Umbilical cord (tissue), 2 donors: ENCODE measurements around the gene SIL1. TPM values are rescaled to one million over a fixed set of nuclear protein-coding genes. Genes with fewer than 3 reads are reported as not detected.
"Not testable (repeated sequence)": the region's sequence is repeated elsewhere in the genome, so short reads cannot be mapped to it uniquely, and the experiment has no call there.

Experiments used
- DNase-seq: peaks from one replicate; pipeline ENCODE4 v3.0.0-alpha.2; 2015; ENCODE audit warnings: low spot score
- total RNA-seq: library from RNA; depleted of rRNA; stranded (reverse); fragments of >200 nt; gene quantifications from one replicate; pipeline ENCODE4 v1.2.3, GENCODE V29; 2014; ENCODE audit warnings: low replicate concordance; ENCODE audit not compliant: insufficient read depth

SIL1 gene
- total RNA-seq, 1 donor from 2014 or later, result 48.9 TPM

DNA sequence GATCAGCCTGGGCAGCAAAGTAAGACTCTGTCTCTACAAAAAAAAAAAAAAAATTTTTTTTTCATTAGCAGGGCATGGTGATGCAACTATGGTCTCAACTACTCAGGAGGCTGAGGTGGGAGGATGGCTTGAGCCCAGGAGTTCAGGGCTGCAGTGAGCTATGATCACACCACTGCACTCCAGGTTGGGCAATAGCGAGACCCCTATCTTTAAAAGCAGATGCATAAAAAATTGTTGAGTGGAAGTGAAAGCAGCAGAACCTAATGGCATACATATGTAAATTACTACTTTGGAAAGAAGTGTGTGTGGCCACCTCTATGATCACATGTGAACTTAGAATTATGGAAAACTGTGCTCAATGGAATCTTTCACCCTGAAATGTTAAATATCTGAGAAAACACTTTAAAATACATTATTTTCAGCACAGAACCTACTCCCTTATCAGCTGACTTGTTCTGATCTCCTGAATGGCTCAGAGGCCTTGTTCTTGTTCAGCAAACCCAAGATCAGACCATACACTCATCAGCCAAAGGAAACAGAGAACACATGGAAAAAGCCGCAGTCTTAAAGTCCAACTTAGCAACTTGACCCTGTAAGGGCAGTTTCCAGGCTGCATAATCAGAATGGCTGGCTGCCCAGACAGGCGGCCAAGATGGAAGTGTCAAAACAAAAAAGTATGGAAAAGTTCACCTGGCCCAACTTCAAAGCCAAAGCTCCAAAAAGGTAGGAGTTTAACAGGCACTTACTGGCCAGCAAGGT lies 56.5 kb downstream of the SIL1 start:
- peak; percentile 77 for DNase-seq

DNA sequence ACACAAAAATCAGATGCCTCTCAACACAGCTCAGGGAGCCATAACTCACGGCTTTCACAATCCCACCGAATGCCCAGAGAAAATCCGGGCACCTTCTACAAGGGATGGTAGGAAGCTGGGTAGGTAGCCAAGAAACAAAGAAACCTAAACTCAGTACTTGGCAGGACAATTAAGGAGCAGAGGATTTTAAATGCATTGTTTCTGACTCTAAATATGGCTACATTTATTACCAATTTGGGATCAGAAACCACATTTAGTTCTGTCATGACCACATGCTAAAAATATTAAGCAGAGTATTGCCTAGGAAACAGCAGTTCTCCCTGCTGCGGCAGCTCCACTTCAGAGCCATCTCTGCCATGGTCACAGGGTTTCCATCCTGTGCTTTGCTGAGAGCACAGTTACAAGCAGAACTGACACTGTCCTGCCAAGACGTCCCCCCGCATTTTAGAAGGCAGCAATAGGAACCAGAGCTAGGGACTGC lies 57.5 kb downstream of the SIL1 start:
- DNase-seq, result peak; percentile 52

DNA sequence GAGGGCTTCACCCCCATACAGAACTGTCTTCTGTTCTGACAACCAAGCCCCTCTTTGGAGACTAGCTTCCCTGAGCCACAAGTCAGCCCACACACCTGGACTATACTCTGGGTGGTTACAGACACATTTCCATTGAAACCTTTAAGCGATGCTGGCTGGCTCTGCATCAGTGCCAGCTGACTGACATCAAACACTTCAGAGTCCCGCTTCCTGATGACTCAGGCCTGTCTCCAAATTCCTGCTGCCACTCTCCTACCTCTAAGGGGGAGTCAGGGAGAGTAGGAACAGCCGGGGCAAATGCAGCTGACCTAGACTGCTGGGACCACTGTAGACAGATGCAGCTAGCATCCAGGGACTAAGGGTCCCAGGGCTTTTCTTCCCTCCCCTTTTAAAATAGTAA lies 59.4 kb downstream of the SIL1 start:
- DNase-seq, result peak; percentile 53

DNA sequence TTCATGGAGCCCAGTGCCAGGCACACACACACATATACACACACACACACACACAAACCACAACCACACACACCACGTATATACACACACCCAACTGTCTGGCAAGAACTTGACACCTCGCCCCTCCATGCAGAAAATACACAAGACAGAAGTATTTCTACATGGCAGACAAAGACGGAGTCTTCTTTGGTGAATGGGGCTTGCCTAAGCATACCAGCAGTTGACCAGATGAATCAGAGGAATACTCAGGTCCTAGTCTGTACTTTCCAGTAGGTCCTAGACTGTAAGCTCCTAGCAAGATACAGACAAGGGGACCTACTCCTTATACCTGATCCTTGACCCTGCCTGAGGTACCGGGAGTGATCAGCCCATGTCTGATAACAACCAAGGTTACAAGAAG lies 60.1 kb downstream of the SIL1 start:
- DNase-seq, result no peak

DNA sequence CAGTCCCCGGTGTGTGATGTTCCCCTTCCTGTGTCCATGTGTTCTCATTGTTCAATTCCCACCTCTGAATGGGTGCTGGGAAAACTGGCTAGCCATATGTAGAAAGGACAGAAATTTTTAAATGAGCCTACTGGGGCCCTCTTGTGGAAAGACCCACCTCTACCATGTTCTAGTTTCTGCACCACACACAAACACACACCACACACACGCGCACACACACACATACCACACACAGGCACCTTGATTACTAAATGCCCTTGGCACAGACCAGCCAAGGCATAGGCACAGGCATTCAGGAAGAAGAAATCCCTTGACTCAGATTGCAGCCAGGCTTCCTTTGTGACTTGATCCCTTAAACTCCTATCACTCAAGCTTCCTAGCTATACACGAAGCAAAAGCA lies 60.5 kb downstream of the SIL1 start:
- DNase-seq, result no peak

DNA sequence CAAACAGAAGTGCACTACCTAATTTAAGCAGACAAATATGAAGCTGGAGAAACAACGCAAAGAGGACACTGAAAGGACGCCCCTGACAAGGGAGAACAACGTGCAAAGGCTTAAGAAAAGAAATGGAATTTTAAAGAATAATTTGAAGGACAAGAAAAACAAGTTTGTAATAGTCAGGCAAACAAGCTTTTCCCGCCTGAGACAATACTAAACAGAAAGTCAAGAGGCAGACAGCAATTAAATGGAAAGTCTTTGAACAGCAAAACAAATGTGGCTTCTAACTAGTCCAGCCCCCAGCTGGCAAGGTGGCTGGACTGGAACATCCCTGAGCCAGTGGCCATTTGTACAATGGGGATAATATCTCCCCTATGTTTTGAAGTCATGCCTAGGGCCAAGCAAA lies 63.3 kb downstream of the SIL1 start:
- DNase-seq, result no peak

DNA sequence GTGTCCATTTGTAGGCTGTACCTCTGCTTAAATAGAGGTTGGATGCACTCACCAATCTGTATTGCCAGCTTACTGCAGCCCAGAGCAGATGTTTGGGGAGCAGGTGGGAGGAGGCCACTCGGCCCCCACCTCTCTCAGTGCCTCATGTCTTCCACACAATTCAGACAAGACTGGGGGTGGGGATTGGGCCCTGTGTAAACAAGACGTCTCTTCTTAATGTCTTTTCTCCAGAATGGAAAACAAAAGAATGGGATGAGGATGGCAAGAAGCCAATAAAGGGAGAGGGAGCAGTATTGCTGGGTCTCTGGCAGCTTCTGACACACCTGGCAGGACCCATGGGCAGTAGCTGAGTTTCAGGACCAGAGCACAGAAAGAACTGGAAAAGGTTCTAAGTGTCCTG lies 64.9 kb downstream of the SIL1 start:
- no peak for DNase-seq

DNA sequence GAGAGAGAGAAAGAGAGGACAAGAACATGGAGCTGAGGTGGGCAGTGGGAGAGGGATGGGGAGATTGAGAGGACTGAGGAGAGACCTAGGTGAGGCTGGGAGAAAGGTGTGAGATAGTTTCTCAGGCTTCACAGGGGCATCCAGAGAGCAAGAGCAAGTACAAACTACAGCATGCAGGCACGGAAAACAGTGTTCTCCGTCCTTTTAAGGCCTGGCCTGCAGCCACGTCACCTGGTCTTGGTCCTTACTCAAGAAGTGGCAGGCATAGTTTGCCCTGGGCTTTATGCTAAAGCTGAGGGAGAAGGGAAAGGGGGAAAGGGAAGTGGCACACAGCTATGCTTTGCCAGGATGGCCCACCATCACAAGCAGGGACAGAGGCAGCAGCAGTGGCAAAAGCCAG lies 65.7 kb downstream of the SIL1 start:
- DNase-seq, result no peak

DNA sequence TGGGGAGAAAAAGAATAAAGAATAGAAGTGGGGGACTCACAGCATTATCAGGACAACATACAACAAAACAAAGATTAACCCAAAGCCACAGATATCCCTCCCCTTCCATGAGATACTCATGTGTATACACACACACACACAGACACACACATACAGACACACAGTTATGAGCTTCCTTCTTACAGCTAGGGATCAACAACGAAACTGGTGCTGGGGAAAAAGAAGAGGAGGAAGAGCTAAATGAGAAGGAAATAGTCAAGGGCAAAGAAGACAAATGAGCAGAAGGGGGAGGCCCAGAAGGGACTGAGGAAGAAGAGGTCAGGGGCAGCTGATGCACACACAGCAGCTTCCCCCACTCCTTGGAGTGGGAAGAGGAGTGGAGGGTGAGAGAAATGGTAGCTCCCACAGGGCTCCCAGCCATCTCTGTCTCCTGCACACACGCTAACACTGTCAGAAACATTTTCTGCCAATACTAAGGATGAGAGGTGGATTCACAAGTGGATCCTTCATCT lies 66.2 kb downstream of the SIL1 start:
- peak; percentile 61 for DNase-seq

DNA sequence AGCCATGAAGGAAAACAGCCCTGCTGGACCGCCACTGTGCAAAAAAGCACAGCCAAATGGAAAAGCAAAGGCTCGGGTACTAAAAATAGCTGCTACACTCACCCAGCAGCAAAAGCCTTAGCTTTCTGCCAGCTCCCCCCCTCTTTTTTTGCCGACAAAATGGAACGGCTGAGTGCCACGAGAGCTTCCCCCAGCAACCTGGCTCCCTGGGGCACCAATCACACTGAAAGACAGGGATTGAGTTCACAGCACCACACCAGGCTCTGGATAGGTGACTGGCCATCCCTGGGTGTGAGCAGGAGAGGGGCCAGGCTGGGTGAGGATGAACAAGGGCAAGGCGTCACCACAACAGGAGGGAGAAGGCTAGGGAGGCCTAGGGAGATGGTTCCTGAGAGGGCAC lies 66.7 kb downstream of the SIL1 start:
- peak; percentile 89 for DNase-seq

DNA sequence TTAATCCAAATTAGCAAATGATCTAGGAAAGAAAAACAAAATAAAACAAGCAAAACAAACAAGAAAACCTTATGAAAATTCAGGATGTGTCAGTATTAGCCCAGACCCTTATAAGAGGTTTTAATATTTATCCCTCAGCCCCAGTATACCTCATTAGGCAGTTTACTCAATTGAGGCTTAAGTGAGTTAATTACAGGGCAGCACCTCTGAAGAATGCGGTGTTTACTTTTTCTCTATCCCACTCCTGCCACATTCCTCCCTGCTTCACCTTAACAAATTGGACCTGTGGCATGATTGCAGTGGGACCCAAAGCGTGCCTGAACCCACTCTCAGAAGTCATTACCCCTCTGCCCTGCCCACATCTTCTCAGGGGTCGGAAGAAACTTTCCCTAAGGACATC lies 67.1 kb downstream of the SIL1 start:
- no peak for DNase-seq

DNA sequence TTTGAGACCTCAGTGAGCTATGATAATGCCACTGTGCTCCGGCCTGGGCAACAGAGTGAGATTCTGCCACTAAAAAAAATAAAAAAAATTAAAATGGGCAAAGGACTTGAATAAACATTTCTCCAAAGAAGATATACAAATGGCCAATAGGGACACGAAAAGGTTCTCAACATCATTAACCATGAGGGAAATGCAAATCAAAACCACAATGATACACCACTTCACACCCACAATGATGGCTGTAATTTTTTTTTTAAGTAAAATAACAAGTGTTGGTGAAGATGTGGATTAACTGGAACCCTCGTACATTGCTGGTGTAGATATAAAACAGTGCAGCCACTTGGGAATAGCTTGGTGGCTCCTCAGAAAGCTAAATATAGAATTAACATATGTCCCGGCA lies 68.0 kb downstream of the SIL1 start:
- DNase-seq, result no peak

DNA sequence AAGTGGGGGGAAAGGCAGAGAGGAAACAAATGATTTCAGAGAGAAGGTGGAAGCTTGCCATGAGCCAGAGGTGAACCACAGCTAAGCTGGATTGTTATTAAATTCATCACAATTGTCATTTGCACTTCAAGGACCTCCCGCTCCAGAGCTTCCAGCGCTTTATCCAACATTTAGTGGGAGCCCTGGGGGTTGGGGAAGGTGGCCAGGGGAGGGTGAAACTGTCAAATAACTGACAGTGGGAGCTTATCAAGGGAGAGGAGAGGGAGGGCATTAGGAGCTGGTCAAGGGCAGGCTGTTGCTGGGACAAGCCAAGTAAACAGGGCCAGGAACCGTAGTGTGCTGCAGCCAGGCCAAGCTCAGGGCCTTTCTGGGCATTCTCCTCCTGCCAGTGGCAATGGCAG lies 71.5 kb downstream of the SIL1 start:
- DNase-seq, result no peak

DNA sequence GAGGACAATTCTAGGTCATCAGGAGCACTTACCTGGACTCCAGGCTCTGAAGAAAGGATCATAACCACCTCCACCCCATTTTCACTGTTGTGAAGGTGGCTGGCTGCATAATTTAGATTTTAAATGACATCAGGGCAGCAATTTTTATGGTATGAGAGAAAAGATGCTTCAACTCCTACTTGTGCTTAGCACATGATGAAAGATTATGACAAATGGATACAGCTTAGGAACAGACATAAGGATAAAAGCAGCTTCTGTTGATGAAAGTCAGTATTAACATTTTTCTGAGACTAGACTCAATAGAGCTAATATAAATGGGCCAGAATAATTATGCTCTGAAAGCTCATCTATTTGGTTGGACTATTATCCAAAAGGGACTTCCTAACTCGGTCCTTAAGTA lies 72.2 kb downstream of the SIL1 start:
- no peak for DNase-seq

DNA sequence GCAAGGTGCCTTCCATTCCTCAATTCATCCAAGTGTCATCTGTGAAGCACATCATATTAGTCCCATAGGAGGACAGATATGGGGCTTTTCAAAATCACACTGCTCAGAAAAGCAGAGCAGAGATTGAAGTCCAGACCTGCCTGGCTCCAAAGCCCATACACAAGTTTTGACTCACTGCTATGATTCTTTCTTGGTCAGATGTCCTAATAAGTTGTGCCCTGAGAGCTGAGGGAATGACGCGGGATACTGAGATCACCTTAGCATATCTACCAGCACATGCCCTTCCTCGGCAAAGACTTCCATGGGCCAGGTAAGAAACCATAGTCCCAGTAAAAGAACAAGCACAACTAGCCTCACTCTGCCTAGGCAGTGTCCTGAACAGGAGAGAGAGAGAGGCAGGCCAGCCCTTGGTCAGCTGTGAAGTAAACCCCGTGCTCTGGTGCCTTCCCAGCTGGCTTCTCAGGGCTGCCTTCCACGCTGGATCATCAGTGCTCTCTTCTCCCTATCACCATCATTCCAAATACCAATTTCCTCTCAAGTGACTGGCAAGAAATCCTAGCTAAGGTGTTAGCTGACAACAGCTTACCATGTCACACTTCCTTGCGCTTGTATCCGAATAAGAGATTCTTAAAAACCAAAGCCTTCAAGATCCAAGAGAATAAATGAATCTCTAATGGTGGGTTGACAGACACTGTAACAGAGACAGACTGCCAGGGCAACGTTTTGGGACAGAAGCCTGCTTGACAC lies 73.2 kb downstream of the SIL1 start:
- DNase-seq, result no peak

DNA sequence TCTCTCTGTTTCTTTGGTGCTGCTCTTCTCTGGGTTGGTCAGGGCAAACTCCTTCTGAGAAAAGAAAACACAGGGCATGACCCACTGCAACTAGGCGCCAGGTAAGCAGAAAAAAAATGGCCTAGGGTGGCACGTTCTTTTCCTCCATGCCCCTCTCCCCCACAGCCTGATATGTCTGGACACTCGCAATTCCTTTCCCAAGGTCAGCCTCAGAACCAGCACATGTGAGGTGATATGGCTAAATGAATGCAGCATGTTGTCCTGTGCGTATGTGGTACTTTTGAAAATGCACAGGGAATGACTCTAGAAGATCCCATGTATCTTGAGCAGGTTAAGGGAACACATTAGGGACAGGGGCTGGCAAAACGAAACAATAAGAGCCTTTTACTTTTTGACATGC lies 77.0 kb downstream of the SIL1 start:
- DNase-seq, result no peak

DNA sequence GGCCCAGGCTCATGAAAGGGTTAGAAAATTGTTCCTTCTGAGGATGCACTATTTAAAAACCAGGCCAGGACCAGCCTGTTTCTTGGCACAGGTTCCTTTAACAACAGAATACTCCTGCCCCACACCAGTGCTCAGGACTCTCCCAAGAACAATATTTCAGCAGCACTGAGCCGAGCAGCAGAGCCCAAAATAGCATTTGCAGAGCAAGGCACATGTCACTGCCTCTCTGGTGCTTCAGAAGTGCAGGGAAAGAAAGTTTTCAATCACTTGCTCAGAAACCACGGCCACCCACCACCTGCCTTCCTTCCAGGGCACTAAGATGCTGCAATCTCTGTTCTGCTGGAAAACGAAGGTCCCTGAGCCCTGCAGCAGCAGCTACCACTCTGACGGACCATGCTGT lies 77.6 kb downstream of the SIL1 start:
- DNase-seq, result no peak

DNA sequence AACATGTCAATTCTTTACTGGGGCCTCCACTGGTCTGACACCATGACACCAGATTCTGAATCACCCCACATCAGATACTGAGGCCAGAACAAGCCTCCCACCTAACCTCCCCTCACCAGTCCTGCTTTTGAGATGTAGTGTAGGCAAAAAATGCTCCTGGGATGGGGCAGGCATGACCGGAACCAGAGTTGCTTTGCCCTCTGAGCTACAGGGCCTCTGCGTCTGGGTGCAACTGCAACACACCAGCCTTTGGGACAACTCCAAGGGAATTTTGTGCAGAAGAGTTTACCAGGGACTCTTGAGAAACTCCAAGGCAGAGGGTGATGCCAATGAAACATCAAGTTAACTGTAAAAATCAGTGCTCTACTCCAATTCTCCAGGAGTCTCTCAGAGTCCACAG lies 79.4 kb downstream of the SIL1 start:
- DNase-seq, result no peak

DNA sequence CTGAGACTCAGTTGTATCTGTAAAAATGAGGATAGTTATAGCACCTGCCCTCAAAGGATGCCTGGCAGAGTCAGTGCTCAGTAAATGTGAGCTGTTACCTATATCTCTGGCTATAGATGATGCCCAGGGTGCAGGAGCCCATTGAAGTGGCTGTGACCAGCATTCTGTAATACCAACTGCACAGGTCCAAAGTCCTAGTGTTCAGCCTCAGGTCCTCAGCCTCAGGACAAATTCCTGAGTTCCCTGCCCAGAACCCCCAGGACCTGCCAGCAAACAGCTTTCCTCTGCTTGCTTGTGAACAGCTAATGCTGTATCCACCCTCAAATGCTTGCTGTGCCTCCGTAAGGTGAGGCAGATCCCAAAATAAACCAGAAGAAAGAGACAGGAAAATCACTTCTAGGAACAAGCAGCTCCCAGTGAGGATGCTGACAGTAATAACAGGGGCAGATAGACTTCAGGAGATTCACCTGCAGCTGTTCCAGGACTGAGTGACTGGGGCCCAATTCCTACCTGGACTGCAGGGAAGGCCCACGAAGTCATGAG lies 80.8 kb downstream of the SIL1 start:
- no peak for DNase-seq

DNA sequence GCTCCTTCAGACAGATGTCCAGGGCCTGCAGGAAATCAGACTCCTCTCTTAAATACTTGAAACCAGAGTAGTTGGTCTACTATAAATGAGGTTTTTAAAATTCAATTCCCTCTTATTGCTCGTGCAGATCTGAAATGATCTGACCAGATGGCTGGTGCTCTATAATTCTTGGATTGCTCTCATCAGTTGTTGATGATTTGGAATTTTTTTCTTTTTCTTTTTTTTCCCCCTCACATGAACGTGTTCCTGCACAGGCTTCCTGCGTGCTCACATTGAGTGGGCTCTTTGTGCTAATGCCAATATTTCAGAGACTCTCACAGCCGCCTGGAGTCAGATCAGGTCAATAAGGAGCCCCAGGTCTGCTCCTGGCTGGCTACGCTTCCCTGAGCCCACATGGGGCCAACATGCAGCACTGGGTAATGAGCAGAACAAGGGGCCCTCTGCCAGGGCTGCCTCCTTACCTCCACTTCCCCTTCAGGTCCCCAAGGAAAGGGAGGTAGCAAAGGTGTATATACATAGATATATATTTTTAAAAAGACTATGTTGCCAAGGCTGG lies 82.0 kb downstream of the SIL1 start:
- no peak for DNase-seq

DNA sequence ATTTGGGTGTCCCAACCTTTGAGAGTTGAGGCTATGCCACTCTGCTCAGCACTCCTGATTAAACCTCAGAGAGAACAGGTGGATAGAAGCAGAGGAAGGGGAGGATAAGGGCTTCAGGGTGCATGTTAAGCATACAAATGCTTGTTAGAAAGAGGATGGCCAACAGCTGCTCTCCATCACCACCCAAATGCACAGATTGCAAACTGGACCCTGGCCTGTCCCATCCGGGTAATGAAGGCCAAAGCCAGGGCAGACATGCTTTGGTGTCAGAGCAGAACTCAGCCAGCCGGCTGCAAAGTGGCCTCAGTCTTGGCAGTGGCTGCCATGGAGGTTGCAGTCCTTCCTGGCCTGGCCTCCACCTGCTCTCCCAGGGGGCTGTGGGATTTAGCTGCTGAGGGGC lies 84.3 kb downstream of the SIL1 start:
- DNase-seq, result no peak

DNA sequence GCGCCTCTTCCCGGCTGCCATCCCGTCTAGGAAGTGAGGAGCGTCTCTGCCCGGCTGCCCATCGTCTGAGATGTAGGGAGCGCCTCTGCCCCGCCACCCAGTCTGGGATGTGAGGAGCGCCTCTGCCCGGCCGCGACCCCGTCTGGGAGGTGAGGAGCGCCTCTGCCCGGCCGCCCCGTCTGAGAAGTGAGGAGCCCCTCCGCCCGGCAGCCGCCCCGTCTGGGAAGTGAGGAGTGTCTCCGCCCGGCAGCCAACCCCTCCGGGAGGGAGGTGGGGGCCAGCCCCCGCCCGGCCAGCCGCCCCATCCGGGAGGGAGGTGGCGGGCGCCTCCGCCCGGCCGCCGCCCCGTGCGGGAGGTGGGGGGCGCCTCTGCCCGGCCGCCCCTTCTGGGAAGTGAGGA lies 85.8 kb downstream of the SIL1 start:
- DNase-seq, result not testable (repeated sequence)
